Activated T-cell treated with anti-CD3 and anti-CD28 coated beads, Interleukin-2, amount 50 U/mL, for 4 hours (primary cell): ENCODE results near the gene NBAS. TPM values are rescaled to one million over a fixed set of nuclear protein-coding genes. Genes with fewer than 3 reads are reported as not detected.
"Not testable (repeated sequence)": the region's sequence is repeated elsewhere in the genome, so short reads cannot be mapped to it uniquely, and the experiment has no call there.

Experiments
- ATAC-seq, 2 donors: fragments of 200-7000 bp; cut with Tn5 transposase; one replicate each; pipeline ENCODE4 v1.10.0; 2021
- DNase-seq: peaks from one replicate; pipeline ENCODE4 v3.0.0-alpha.2; 2020
- H3K27me3 Mint-ChIP-seq: one replicate; pipeline ENCODE4 v1.8.0; 2021; ENCODE audit warnings: low read depth, mixed read lengths
- H3K36me3 Mint-ChIP-seq: one replicate; pipeline ENCODE4 v1.8.0; 2022; ENCODE audit warnings: mixed read lengths; ENCODE audit not compliant: insufficient read depth
- H3K4me1 Mint-ChIP-seq: one replicate; pipeline ENCODE4 v1.8.0; 2021; ENCODE audit warnings: low read depth, mixed read lengths
- H3K4me3 Mint-ChIP-seq: one replicate; pipeline ENCODE4 v1.8.0; 2021; ENCODE audit warnings: mild to moderate bottlenecking, moderate library complexity, mixed read lengths
- H3K9me3 Mint-ChIP-seq: one replicate; pipeline ENCODE4 v1.8.0; 2021; ENCODE audit warnings: mixed read lengths
- total RNA-seq, 3 donors: library from RNA; stranded (reverse); gene quantifications; one replicate each; pipeline ENCODE4 v1.2.1, GENCODE V29; 2021

The NBAS gene
- total RNA-seq, 3 donors from 2014 or later = 28.5 to 30.4 (median 29.7) TPM

- H3K9me3 Mint-ChIP-seq, ATAC-seq, H3K4me1 Mint-ChIP-seq, DNase-seq, H3K4me3 Mint-ChIP-seq, H3K27me3 Mint-ChIP-seq: not testable (repeated sequence)
- H3K36me3 Mint-ChIP-seq = peaks cover 21% of the 10 kb centered on the region
Observed at GRCh38 chr2:15542269-15542668, 18.9 kb downstream of the NBAS start.

GRCh38 chr2:15540523-15540922, 20.6 kb downstream of the NBAS start:
- H3K4me3 Mint-ChIP-seq, H3K9me3 Mint-ChIP-seq, H3K4me1 Mint-ChIP-seq, ATAC-seq, H3K27me3 Mint-ChIP-seq, DNase-seq: not testable (repeated sequence)
- H3K36me3 Mint-ChIP-seq = peaks cover 20% of the 10 kb centered on the region

GRCh38 chr2:15539999-15540398, 21.1 kb downstream of the NBAS start:
- DNase-seq (no peak), ATAC-seq (no peak)
- peaks cover 5% of the 10 kb centered on the region for H3K4me1 Mint-ChIP-seq
- no peak overlapping the region for H3K4me3 Mint-ChIP-seq
- no peaks in the 10 kb centered on the region for H3K9me3 Mint-ChIP-seq
- no peaks in the 10 kb centered on the region for H3K27me3 Mint-ChIP-seq
- peaks cover 20% of the 10 kb centered on the region for H3K36me3 Mint-ChIP-seq

GRCh38 chr2:15538792-15539191, 22.3 kb downstream of the NBAS start:
- peaks cover 22% of the 10 kb centered on the region for H3K36me3 Mint-ChIP-seq
- ATAC-seq (no peak), DNase-seq (no peak)
- H3K27me3 Mint-ChIP-seq = no peaks in the 10 kb centered on the region
- no peaks in the 10 kb centered on the region for H3K9me3 Mint-ChIP-seq
- no peak overlapping the region for H3K4me3 Mint-ChIP-seq
- H3K4me1 Mint-ChIP-seq = peaks cover 5% of the 10 kb centered on the region

- no peaks in the 10 kb centered on the region for H3K9me3 Mint-ChIP-seq
- H3K4me3 Mint-ChIP-seq = no peak overlapping the region
- ATAC-seq (no peak), DNase-seq (no peak)
- H3K4me1 Mint-ChIP-seq = peaks cover 2% of the 10 kb centered on the region
- H3K27me3 Mint-ChIP-seq = no peaks in the 10 kb centered on the region
- H3K36me3 Mint-ChIP-seq = peaks cover 29% of the 10 kb centered on the region
Observed at GRCh38 chr2:15533860-15534480, 27.2 kb downstream of the NBAS start.

GRCh38 chr2:15532996-15533395, 28.1 kb downstream of the NBAS start:
- ATAC-seq = no peak

GRCh38 chr2:15531095-15531854, 29.9 kb downstream of the NBAS start:
- no peak overlapping the region for H3K4me3 Mint-ChIP-seq
- H3K27me3 Mint-ChIP-seq = no peaks in the 10 kb centered on the region
- H3K36me3 Mint-ChIP-seq = peaks cover 42% of the 10 kb centered on the region
- H3K4me1 Mint-ChIP-seq = peaks cover 2% of the 10 kb centered on the region
- DNase-seq = no peak
- ATAC-seq = no peak
- no peaks in the 10 kb centered on the region for H3K9me3 Mint-ChIP-seq

More at GRCh38 chr2:15532996-15533395, 28.1 kb downstream of the NBAS start:
- Mint-ChIP-seq H3K9me3 (no peaks in the 10 kb centered on the region), H3K4me3 (no peak overlapping the region), H3K36me3 (peaks cover 31% of the 10 kb centered on the region), H3K4me1 (peaks cover 2% of the 10 kb centered on the region), H3K27me3 (no peaks in the 10 kb centered on the region)
- DNase-seq = no peak

GRCh38 chr2:15527074-15527739, 33.9 kb downstream of the NBAS start:
- Mint-ChIP-seq H3K36me3 (peaks cover 52% of the 10 kb centered on the region), H3K9me3 (no peaks in the 10 kb centered on the region), H3K4me3 (no peak overlapping the region), H3K4me1 (peaks cover 2% of the 10 kb centered on the region), H3K27me3 (no peaks in the 10 kb centered on the region)
- ATAC-seq (no peak), DNase-seq (no peak)

GRCh38 chr2:15521641-15522181, 39.4 kb downstream of the NBAS start:
- Mint-ChIP-seq H3K27me3 (no peaks in the 10 kb centered on the region), H3K9me3 (no peaks in the 10 kb centered on the region), H3K4me3 (no peak overlapping the region), H3K4me1 (no peaks in the 10 kb centered on the region), H3K36me3 (peaks cover 43% of the 10 kb centered on the region)
- no peak for DNase-seq
- no peak for ATAC-seq

- DNase-seq (no peak), ATAC-seq (no peak)
- Mint-ChIP-seq H3K27me3 (no peaks in the 10 kb centered on the region), H3K4me3 (no peak overlapping the region), H3K36me3 (peaks cover 42% of the 10 kb centered on the region), H3K4me1 (no peaks in the 10 kb centered on the region), H3K9me3 (no peaks in the 10 kb centered on the region)
Observed at GRCh38 chr2:15520346-15520745, 40.8 kb downstream of the NBAS start.

GRCh38 chr2:15518759-15519158, 42.4 kb downstream of the NBAS start:
- not testable (repeated sequence) for ATAC-seq, H3K4me3 Mint-ChIP-seq, DNase-seq, H3K4me1 Mint-ChIP-seq, H3K9me3 Mint-ChIP-seq, H3K27me3 Mint-ChIP-seq
- H3K36me3 Mint-ChIP-seq = peaks cover 41% of the 10 kb centered on the region

GRCh38 chr2:15517793-15518192, 43.3 kb downstream of the NBAS start:
- no peak overlapping the region for H3K4me3 Mint-ChIP-seq
- ATAC-seq = no peak
- no peaks in the 10 kb centered on the region for H3K27me3 Mint-ChIP-seq
- H3K36me3 Mint-ChIP-seq = peaks cover 45% of the 10 kb centered on the region
- no peaks in the 10 kb centered on the region for H3K9me3 Mint-ChIP-seq
- no peaks in the 10 kb centered on the region for H3K4me1 Mint-ChIP-seq
- DNase-seq = no peak

- DNase-seq (no peak), ATAC-seq (no peak)
- no peak overlapping the region for H3K4me3 Mint-ChIP-seq
- H3K27me3 Mint-ChIP-seq = no peaks in the 10 kb centered on the region
- H3K9me3 Mint-ChIP-seq = no peaks in the 10 kb centered on the region
- peaks cover 54% of the 10 kb centered on the region for H3K36me3 Mint-ChIP-seq
- peaks cover 3% of the 10 kb centered on the region for H3K4me1 Mint-ChIP-seq
Observed at GRCh38 chr2:15511686-15512085, 49.4 kb downstream of the NBAS start.

- no peaks in the 10 kb centered on the region for H3K9me3 Mint-ChIP-seq
- H3K4me3 Mint-ChIP-seq = no peak overlapping the region
- ATAC-seq = no peak
- no peak for DNase-seq
- H3K27me3 Mint-ChIP-seq = no peaks in the 10 kb centered on the region
- H3K4me1 Mint-ChIP-seq = peaks cover 4% of the 10 kb centered on the region
- H3K36me3 Mint-ChIP-seq = peaks cover 52% of the 10 kb centered on the region
Observed at GRCh38 chr2:15510552-15510951, 50.6 kb downstream of the NBAS start.
